Stimulated activated CD8-positive, alpha-beta memory T cell treated with anti-CD3 and anti-CD28 coated beads, Interleukin-2, amount 100 ng/mL, for 1 hour (primary cell): ENCODE results near the gene ATP2B2.

ENCODE experiments used
- DNase-seq, 2 donors: peaks; one replicate each; pipeline ENCODE4 v3.0.0-alpha.2; 2020; ENCODE audit warnings: low read depth in 2 of 2

Gene ATP2B2

DNA sequence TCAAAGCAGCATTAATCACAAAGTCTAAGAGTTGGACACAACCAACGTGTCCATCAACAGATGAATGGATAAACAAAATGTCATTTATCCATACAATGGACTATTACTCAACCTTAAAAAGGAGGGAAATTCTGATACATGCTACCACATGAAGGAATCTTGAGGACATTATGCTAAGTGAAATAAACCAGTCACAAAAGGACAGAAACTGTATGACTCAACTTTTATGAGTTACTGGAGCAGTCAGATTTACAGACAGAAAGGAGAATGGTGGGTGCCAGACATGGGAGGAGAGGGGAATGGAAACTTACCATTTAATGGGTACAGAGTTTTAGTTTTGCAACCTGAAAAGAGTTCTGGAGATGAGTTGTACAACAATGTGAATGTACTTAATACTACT lies 141.5 kb downstream of the ATP2B2 start:
- DNase-seq, result no peak

DNA sequence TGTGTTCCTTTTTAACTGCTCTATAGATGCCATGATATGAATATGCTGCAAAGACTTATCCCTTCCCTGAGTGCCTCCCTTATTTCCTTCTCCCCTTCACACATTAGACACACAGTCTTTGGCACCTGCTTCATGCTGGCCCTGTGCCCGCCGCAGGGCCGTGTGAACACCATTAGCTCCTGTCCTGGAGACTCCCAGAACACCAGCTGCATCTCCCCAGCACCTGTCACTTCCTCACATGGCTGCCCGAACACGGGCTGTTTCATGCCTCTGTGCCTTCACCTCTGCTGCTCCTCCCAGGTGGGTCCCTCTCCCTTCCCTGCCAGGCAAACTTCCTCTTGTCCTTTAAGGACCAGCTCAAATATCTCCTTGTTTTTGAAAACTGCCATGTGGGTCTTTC lies 144.0 kb downstream of the ATP2B2 start:
- no peak for DNase-seq

DNA sequence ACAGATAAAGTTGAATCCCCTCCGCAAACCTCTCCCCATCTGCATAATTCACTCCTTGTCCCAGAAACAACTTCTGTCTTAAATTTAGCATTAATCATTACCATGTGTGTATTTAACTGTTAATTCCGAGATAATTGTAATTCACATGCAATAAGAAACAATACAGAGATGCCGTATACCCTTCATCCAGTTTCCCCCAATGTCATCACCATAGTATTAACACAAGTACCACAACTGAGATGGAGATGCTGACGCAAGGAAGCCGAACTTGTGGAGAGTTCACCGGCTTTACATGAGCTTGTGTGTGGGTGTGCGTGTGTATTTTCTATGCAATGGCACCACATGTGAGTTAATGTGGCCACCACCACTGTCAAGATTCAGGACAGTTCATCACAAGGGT lies 144.9 kb downstream of the ATP2B2 start:
- no peak for DNase-seq

DNA sequence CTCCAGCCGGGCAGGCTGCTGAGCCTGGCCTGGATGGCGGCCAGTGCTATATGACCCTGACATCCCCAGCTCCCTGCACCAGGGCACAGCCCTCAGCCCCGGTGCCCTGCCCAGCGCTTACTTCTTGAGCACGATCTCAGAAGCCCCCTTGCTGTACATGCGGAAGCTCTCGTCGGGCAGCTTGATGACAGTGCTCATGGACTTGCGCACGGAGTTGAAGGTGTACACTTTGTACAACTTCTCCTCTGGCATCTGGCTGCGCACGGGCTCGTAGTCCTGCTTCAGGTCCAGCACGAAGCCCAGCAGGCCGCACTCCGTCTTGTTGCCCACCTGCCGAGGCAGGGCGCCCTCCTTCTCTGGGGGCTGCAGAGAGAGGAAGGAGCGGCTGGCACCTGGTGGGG lies 145.6 kb downstream of the ATP2B2 start:
- no peak for DNase-seq

DNA sequence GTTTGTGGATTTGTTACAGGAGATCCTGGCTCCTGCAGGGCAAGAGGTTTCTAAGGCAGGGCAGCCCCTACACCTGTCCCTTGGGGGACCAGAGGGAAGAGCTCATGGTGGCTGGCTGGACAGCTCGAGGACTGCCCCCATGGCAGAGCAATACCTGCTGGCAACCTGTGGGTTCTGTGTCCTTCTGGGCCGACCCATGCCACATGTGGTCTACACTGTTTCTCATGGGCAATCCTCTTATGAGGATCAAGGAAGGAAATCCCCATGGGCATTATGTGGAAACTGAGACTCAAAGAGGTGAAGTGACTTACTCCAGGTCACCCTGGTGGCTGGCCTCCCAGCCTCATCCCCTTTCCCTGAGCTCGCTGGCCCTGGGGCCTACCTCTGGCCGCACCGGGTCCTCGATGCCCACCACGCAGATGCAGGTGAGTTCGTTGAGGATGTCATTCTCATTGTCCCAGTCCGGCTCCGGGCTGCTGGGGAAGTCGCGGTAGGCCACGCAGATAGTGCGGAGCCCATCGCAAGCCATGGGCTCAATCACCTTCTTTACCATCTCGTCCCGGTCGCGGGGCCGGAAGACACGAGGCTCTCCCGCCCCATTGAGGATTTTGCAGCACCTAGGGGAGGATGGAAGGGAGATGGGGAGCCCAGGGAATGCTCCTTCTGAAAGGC lies 146.9 kb downstream of the ATP2B2 start:
- DNase-seq, result no peak

DNA sequence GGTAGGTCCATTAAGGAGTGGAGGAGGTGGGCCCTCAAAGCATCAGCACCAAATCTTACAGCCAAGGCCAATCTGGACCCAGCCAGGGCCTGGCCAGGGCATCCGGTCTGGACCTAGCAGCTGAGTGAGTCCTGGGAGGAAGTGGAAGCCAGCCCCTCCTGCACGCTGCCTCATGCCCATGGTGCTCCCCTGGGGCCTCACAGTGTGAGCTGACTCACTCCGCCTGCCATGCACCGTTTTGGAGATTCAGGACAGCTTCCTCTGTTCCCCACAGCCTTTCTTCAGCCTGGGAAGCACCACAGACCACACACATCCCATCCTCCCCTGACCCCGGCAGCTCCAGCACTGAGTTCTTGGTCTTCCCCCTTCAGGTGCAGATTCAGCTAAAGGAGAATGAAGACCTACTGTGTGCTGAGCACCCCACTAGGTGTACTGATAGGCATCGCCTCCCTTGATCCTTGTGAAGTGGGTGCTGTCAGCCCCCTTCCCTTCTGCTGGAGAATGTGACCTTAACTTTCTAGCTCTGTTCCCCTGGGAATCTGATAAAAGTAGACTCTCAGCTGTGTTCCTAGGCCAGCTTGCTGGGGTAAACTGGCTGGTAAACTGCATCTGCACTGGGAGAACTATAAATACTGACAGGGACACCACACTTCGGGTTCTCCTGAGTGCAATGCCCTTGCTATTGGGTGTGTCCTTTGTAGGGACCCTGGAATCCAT lies 147.6 kb downstream of the ATP2B2 start:
- no peak for DNase-seq

DNA sequence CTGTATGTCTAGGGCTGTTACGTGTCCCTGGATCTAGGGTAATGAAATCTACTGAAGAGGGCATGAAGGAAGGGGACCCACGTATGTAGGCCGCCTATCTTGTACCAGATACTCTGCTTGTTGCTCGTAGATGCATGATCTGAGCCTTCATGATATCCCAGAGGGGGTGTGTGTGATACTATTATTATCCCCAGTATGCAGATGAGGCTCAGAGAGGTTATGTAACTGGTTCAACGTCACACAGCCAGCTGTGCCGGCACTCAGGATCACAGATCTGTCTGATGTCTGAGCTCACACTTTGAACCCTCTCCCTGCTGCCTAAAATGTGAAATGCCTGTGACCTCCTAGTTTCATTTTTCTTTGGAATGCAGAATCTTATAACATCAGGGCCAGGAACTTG lies 148.3 kb downstream of the ATP2B2 start:
- DNase-seq, result no peak

DNA sequence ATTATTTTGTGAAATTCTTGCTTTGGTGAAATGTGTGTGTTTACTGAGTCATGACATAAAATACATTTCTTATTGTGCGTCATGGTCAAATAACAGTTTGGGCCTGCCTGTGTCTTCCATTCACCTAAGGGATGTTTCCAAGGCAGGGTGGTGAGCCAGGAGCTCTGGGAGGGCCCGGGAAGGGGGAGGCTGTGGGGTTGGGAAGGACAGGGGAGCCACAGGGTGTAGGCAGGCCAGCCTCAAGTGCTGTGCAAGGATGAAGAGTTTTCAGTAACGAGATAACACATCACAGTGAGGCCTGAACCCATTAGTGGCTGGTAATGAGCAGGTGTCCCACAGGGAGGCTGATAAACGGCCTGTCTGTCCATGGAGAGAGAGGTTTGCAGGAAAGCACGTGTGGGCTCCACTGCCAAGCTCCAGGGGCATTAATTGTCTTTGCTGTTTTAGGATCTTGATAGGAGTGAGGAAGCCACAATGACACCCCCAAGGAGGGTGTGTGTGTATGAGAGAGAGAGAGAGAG lies 148.9 kb downstream of the ATP2B2 start:
- no peak for DNase-seq

DNA sequence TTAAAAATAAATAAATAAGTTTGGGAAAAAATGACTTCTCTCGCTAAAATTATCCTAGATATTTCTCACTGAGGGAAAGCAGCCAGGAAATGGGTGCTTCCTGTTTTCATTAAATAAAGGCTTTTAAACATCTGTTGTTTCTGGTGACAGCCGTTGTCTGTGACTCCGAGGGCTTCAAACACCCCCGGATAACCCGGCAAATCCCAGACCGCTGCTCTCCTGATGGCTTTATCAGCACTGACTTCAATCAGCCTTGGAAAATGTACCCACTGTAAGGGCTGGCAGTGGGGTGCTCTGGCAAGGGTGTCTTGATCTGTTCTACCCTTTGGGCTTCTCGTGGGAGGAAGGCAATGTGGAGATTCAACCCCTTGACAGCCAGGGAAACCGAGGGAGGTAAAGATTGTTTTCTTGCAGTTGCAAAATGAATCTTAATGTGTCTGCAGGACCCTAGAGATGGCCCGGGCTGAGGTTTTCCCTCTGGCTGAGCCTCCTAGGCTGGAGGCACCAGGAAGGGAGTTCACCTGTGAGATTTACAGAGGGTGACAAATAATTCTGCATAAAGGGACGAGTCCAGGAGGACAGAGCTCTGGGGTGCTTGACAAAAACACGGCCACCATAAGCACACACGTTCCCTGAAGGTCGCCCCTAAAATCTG lies 150.9 kb downstream of the ATP2B2 start:
- no peak for DNase-seq

DNA sequence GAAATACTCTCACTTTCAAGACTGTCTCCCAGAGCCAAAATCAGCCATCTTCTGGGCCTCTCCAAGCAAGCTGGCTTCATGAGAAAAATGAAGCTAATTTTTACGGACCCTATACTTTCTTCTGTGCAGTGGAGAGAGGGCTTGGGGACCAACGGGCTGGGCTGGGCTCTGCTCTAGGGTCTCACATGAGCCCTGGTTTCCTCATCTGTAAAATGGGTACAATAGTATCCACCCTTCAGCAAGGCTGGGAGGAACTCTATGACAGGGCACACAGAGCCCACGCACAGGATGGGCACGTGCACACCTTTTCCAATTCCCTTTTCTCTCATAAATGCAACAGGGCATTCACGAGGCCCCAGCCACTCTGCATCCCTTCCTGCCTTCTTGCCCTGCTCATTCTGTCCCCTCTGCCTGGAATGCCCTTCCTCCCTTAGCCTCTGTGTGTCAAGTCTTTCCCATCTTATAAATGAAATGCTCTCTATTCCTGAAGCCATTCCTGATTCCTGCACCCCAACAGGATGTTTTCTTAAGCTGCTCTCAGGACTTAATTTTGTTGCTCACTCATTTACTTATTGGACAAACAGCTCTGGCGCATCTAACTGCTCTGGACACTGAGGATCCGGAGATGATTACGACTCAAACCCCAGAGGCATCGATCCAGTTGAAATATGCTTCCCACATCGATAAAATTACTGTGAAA lies 151.6 kb downstream of the ATP2B2 start:
- no peak for DNase-seq

DNA sequence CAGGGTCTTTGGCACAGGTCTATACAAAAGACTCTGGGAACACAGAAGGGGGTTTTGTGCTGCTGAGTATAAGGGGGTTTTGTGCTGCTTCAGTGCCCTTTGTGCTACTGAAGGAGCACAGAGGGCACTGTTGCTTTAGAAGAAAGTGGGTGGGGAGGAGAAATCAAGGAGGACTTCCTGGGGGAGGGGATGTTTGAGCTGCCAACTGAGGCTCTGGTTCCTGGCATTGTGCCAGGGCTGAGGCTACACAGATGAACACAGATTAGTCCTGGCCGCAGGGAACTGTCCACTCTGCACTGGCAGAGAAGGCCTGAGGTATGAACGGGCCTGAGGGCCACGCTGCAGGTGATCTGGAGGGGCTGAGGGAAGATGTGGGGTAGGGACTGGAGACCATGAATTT lies 152.2 kb downstream of the ATP2B2 start:
- no peak for DNase-seq

DNA sequence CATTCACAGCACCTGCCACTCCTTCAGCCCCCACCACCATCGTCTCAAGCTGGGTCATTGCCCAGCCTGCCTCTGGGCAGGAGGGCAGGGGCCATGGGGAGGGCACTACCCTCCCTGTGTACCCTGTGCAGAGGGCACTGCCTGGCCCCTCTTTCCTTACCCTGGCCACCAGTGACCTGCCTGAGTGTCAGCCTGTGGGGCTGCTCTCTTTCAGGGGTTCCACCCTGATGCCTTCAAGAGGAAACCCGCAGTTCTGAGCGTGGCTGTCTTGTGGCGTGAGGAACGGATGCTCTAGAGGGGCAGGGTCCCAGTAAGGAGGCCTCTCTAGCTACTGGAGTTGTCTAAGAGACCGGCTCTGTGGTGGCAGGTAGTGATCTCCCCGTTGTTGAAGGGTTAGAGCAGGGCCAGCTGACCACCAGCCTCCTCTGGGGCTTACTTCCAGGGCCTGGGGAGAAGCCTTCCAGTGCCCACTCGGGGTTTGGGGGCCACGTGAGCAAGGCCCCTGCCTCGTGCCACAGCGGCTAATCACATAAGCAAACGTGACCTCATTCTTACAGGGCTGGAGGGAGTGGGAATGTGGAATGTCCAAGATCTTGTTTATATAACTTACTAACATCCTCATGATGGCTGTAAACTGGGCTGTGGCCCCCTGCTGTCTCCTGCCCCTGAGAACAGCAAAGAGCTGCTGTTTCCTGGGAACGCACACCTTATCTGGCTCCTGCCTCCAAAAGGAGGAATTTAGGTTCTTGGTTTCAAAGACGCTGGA lies 153.1 kb downstream of the ATP2B2 start:
- no peak for DNase-seq

DNA sequence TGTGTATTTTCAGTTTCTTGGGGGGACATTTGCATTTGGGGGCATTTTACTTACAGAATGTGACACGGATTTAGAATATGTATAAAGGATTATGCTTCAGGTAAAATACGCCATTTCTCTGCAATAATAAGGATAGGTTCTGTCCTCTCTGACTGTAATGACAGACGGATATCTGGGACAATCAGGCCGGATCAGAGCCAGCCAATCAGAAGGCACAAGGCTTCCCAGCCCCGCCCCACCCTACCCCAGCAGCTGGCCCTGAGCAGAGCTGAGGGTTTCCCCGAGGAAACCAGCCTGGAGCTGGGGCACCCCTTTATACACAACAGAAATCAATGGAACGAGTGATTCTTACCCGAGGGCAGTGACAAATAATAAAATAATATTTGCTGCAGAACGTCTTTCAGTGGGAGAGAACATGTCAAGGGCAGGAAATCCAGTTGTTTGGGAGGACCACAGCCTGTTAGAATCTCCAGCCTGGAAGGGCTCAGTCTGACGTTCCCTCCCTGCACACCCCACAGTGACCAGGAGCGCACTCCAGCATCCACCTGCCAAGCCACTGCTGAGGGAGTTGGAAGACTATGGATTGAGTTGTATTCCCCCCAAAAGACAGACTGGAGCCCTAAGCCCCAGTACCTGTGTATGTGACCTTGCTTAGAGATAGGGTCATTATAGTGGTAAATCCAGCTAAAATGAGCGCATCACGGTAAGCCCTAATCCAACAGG lies 154.2 kb downstream of the ATP2B2 start:
- no peak for DNase-seq

DNA sequence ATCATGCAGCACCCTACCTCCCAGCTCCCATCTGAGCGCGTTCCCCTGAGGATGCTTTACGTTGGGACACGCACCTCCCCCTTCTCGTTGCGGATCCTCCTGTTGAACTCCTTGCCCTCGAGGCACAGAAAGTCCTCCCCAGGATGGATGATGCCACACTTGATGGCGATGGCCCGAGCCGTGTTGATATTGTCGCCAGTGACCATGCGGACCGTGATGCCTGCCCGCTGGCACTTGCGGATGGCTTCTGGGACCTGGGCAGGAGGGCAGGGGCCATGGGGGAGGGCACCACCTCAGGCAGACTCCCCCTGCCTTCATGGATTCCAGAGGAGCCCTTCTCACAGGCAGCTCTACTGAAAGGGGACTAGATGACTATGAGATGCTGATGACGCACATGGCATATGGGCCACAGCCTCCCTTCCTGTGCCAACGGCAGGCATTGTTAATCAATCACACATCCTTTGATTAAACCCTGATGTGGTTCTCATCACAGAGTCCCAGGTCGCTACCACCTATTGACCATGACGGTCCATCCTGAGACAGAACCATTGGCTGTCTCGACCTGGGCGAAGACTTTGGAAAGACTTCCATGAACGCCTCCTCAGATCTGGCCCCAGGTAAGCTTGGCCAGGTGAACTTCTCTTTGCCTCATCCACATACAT lies 154.9 kb downstream of the ATP2B2 start:
- DNase-seq, result no peak

DNA sequence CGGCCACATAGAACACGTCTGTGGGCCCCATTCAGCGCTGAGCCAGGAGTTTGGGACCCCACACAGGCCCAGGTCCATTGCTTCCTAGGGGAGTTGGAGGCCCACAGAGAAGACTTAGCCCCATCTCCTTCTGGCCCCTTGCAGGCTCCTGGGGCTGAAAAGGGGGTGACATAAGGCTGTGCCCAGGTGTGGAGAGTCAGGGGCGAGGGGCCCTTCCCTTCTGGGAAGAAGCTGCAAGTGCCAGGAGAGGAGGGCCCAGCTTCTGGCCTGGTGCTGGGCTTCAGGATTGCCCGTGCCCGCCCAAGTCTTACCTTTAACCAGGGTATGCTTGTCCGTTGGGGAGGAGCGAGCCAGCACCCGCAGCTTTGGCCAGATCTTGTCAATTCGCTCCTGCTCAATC lies 155.6 kb downstream of the ATP2B2 start:
- no peak for DNase-seq

DNA sequence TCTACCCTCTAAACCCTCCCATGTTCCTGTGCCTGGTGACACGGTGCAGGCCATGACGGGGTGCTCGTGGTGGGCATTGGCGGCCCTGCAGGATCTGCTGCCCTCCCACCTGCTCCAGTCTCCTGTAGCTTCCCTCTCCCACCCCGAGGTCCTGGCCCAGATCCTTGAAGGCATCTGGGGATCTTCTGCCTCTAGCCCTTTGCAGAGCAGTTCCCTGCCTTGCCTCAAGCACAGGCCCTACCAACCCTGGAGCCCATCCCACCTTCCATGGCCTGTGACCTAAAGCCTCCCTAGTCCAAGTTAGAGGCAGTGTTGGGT lies 157.0 kb downstream of the ATP2B2 start:
- no peak for DNase-seq

DNA sequence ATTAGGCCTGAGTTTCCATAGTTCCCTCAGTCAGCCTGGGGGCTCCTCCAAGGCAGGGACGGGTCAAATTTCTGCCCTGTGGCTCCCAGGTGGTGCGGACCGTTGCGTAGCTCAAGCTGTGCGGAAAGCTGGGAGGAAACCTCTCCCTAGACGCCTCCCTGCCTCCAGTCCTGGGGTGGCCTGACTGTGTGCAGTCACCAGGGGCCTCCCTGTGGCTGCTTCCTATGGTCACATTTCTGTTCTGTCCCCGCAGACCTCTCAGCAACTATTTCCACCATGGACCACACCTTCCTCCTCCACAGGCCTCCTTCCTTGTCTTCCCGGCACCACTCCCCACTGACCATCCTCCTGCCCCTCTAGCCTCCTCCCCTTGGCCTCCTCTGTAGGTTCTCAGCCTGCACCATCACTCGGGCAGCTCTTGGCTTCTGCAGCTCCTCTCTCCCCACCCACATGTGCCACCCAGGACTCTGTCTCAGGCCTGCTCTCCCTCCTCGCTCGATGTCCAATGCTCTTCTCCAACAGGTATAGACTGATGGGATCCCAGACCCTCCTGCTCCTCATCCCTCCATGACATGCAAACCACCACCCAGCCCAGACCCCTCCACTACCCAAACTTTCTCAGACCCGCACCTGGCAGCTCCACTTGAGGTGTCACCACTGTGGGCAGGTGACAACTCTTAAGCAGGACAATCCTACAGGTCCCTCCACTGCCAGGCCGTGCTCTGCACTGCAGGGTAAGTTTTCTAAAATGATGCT lies 157.6 kb downstream of the ATP2B2 start:
- DNase-seq, result no peak

DNA sequence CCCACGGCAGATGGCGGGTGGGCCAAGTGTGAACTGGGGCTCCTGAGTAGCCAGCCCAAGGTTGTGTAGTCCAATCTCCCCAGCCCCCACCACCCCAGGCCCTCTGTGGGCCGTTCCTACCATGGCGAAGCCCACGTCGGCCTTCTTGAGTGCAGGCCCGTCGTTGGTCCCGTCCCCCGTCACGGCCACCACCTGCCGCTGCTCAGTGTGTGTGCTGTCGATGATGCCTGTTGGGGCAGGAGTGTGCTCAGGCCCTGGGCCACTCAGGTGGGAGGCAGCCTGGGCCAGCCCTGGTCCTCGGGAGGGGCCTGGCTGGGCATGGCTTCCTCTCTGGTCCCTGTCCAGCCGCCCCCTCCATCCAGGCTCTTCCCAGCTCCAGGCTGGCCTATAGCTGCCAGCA lies 159.5 kb downstream of the ATP2B2 start:
- DNase-seq, result no peak

DNA sequence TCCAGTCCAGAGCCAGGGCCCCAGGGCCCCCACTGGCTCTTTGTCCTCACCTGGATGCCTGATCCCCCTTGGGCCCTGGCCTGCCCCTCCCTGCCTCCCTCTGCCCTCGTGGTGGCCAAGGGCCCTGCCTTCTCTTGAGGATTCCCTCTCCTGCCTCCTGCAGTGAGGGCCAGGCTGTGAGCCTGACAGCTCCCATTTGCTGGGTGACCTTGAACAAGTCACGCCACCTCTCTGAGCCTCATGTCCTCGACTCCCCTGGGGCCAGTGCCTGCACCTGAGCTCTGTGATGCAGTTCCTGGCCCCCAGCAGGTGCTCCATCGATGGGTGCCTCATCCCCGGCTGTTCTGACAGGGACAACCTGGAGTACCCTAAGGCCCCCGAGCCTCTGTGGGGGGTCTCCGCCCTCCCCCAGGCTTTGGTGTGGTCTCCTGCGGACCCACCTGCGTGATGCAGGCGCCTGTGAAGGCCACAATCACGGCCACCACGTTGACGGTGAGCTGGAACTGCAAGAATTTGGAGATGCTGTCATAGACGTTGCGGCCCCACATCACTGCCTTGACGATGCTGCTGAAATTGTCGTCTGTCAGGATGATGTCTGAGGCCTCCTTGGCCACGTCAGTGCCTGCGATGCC lies 160.3 kb downstream of the ATP2B2 start:
- no peak for DNase-seq
